Fibroblast of skin of left quadriceps (primary cell): ENCODE data around the gene DDX31.
A peak's percentile ranks its signal among the peaks of the same experiment; 100 is the strongest.
"Not testable (repeated sequence)": the region's sequence is repeated elsewhere in the genome, so short reads cannot be mapped to it uniquely, and the experiment has no call there.

Source experiments
- DNase-seq, 2 experiments: peaks; one replicate each; pipeline ENCODE4 v3.0.0-alpha.2; 2013; ENCODE audit warnings: low read depth in 2 of 2

Gene DDX31

GRCh38 chr9:132669698-132670456 is at the start of gene DDX31:
DDX31 (minus strand) TSS chr9:132669983; CDS start chr9:132669934, 49 bp downstream.
- peak; percentile 61 to 65 for DNase-seq

- not testable (repeated sequence) for DNase-seq
These were observed 48.7 kb upstream of the DDX31 start for GRCh38 chr9:132718381-132718928.

- DNase-seq, result no peak
These were observed 47.7 kb upstream of the DDX31 start for GRCh38 chr9:132717326-132717945.

DNA sequence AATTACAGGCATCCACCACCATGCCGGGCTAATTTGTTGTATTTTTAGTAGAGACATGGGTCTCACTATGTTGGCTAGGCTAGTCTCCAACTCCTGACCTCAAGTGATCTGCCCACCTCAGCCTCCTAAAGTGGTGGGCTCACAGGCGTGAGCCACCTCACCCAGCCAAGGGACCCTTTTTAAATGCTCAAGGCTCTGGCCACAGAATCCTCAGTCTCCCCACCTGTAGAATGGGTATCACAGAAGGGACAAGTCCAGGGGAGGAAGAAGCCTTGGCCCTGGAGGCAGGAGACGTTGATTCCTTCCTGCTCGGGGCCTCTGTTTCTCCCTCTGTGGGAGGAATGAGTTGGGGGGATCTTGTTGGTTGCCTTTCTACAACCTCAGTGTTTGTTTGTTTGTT is 46.2 kb upstream of the DDX31 start:
- no peak for DNase-seq

GRCh38 chr9:132712753-132713152 is 43.0 kb upstream of the DDX31 start:
- no peak for DNase-seq

GRCh38 chr9:132711846-132712245 is 42.1 kb upstream of the DDX31 start:
- DNase-seq, result no peak

GRCh38 chr9:132711152-132711551 is 41.4 kb upstream of the DDX31 start:
- DNase-seq, result not testable (repeated sequence)

DNA sequence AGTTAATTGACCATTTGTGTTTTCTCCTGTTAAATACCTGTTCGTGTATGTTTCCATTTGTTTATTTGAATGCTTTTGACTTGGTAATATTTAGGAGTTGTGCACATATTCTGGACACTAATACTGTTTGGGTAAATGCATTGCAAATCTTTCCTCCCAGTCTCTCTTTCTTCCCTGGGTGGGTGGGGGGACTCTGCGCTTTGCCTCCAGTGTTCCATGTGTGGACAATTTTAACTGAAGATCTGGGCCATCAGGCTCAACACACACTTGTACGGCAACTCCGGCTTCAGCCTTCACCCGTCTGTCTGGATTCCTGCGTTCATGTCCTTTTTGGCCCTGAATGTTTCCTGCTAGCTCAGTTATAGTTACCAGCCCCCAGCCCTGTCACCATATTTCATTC is 40.5 kb upstream of the DDX31 start:
- no peak for DNase-seq

GRCh38 chr9:132708769-132709430 is 39.1 kb upstream of the DDX31 start:
- DNase-seq, result no peak

- DNase-seq, result no peak
These were observed 38.5 kb upstream of the DDX31 start for GRCh38 chr9:132708239-132708638.

GRCh38 chr9:132703336-132703735 is 33.6 kb upstream of the DDX31 start:
- no peak for DNase-seq

- DNase-seq, result no peak
These were observed 32.5 kb upstream of the DDX31 start for GRCh38 chr9:132702254-132702653.

DNA sequence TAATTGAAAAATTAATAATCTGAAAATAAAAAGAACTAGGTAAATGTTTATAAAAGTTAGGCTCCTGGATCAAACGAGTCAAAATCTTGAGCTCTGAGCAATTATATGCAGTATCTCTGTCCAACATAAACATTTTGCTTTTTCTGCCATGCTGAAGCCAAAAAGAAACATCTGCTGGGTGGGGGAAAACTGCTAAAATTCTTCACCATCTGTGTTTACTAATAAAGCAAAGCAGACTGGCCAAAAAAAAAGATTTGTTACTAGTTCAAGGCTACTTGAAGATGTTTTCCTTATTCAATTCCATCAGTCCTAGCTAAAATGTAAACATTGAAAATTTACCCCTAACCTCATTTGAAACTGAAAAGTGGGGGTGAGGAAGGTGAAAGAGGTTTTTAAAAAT is 30.2 kb upstream of the DDX31 start:
- no peak for DNase-seq

DNA sequence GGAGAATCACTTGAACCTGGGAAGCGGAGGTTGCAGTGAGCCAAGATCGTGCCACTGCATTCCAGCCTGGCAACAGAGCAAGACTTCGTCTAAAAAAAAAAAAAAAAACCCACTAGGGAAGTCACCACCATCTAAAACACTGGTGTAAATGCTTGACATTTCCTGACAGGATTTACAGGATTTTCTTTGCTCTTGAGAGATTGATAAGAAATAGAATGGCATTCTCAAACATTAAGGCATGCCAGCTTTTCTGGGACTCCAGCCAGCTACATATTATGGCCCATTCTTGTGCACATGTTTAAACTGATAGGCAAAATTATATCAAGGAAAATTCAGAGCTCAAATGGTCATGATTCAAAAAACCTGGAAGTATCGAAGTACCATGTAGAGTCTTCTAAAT is 29.2 kb upstream of the DDX31 start:
- no peak for DNase-seq

DNA sequence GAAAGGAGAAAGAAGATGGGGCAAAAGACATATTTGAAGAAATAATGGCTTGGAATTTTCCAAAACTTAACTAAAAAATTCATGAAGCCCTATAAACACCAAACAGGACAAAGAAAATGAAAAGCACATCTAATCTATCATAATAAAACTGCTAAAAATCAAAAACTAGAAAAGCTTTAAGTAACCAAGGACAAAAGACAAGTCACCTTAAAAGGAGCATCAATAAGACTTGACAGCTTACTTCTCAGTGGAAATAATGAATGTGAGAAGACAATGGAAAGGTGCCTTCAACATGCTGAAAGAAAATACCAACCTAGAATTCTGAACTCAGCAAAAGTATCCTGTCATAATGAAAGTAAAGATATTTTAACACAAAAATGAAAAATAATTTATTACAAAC is 27.4 kb upstream of the DDX31 start:
- DNase-seq, result no peak

DNA sequence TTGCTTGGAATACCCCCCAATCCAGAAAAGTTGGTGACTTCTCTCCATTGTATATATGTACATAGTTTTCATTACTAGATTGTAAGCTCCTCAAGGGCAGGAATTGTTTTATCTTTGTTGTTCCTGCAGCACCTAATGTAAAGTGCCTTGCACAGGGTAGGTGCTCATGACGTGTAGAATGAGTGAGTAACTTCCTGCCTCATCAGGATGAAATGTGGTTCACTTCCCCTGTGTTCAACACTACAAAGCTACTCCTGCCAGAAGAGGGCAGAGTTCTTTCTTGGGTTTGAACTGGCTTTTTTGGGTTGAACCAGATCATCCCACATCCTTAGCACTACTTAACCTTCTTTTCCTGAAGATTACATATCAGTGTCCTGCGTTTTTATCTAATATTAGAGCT is 24.4 kb upstream of the DDX31 start:
- DNase-seq, result no peak

GRCh38 chr9:132690696-132691095 is 20.9 kb upstream of the DDX31 start:
- no peak for DNase-seq

GRCh38 chr9:132683873-132684272 is 14.1 kb upstream of the DDX31 start:
- no peak for DNase-seq

DNA sequence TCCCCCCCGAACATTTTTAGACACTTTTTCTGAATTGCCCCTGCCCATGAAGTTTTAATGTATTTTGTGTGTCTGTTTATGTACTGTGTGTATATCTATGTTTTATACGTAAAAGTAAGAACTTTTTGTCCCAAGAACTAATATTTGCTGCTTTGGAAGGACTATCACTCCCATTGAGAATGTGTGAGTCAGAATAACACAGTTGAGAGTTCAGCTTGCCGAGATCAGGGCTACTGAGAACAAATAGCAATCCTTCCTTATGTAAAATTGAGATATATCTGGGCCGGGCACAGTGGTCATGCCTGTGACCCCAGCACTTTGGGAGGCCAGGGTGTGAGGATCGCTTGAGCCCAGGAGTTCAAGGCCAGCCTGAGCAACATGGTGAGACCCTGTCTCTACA is 11.8 kb upstream of the DDX31 start:
- no peak for DNase-seq

GRCh38 chr9:132679946-132680625 is 10.3 kb upstream of the DDX31 start:
- DNase-seq, result no peak

GRCh38 chr9:132677976-132678375 is 8.2 kb upstream of the DDX31 start:
- DNase-seq, result no peak

GRCh38 chr9:132674485-132674884 is 4.7 kb upstream of the DDX31 start:
- no peak for DNase-seq
